ENCODE measurements around the gene WNT3. TPM values are rescaled to one million over a fixed set of nuclear protein-coding genes. Genes with fewer than 3 reads are reported as not detected.

WNT3 gene
- total RNA-seq, 2 experiments from 2014 or later, result not detected

DNA sequence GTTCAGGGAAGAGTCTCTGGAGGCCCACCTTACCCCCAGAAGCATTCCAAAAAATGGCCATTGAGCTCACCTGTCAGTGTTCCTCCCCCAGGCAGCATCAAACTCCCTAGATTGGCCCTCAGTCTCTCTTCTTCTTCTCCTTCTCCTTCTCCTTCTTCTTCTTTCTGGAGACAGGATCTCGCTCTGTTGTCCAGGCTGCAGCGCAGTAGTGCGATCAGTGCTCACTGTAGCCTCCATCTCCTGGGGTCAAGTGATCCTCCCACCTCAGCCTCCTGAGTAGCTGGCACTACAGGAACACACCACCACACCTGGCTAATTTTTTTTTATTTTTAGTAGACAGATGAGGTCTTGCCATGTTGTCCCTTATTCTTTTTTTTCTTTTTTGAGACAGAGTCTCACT, 16.4 kb upstream of the WNT3 start:
- no peak overlapping the region for H3K27ac Mint-ChIP-seq
- H3K4me1 ChIP-seq (ENCODE audit: insufficient read depth, low read length), result no peaks in the 10 kb centered on the region
- no peak overlapping the region for H3K27ac ChIP-seq (ENCODE audit: low read depth in 1 of 2, low read length in 2 of 2)
- POLR2A ChIA-PET, result no interaction called here
- no peaks in the 10 kb centered on the region for H3K36me3 Mint-ChIP-seq (ENCODE audit: low read depth)
- CTCF ChIA-PET, result no interaction called here
- DNase-seq (no peak), ATAC-seq (ENCODE audit: poor library complexity) (no peak)
- no peaks in the 10 kb centered on the region for H3K9me3 ChIP-seq (ENCODE audit: control insufficient read depth in 1 of 2, insufficient read depth in 1 of 2, low read length in 2 of 2)
- no peak overlapping the region for H3K4me3 Mint-ChIP-seq
- H3K27me3 Mint-ChIP-seq, result peaks cover 28% of the 10 kb centered on the region
- intact Hi-C loops (cut with DNase I, micrococcal nuclease), result no loop called here
- H3K9me3 Mint-ChIP-seq, result no peaks in the 10 kb centered on the region
- no peak overlapping the region for H3K4me3 ChIP-seq (ENCODE audit: low read length)
- no peaks in the 10 kb centered on the region for H3K36me3 ChIP-seq (ENCODE audit: insufficient read depth, low read length)
- TF ChIP-seq, protein P1, sequence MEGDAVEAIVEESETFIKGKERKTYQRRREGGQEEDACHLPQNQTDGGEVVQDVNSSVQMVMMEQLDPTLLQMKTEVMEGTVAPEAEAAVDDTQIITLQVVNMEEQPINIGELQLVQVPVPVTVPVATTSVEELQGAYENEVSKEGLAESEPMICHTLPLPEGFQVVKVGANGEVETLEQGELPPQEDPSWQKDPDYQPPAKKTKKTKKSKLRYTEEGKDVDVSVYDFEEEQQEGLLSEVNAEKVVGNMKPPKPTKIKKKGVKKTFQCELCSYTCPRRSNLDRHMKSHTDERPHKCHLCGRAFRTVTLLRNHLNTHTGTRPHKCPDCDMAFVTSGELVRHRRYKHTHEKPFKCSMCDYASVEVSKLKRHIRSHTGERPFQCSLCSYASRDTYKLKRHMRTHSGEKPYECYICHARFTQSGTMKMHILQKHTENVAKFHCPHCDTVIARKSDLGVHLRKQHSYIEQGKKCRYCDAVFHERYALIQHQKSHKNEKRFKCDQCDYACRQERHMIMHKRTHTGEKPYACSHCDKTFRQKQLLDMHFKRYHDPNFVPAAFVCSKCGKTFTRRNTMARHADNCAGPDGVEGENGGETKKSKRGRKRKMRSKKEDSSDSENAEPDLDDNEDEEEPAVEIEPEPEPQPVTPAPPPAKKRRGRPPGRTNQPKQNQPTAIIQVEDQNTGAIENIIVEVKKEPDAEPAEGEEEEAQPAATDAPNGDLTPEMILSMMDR (IDR thresholded peaks at IDR 0.05), result no peak
- peaks cover 2 to 3% of the 10 kb centered on the region in 2 experiments for H3K27me3 ChIP-seq (ENCODE audit: control insufficient read depth in 1 of 2, insufficient read depth in 2 of 2, low read length in 2 of 2)
- H3K4me1 Mint-ChIP-seq (ENCODE audit: low read depth), result peaks cover 5% of the 10 kb centered on the region

DNA sequence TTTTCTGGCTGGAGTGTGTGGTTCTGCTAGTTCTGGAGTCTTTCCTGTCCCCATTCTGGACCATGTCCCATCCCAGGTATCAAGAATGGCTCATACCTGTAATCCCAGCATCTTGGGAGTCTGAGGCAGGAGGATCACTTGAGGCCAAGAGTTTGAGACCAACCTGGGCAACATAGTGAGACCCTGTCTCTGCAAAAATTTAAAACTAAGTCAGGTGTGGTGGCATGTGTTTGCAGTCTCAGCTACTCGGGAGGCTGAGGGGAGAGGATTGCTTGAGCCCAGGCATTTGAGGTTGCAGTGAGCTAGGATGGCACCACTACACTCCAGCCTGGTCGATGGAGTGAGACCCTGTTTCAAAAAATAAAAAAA, 15.3 kb upstream of the WNT3 start:
- TF ChIP-seq, protein P1 (IDR thresholded peaks at IDR 0.05), result no peak
- no peak overlapping the region for H3K27ac Mint-ChIP-seq
- Histone ChIP-seq H3K4me3 (ENCODE audit: low read length) (no peak overlapping the region), H3K4me1 (ENCODE audit: insufficient read depth, low read length) (no peaks in the 10 kb centered on the region), H3K9me3 (ENCODE audit: control insufficient read depth in 1 of 2, insufficient read depth in 1 of 2, low read length in 2 of 2) (no peaks in the 10 kb centered on the region), H3K27ac (ENCODE audit: low read depth in 1 of 2, low read length in 2 of 2) (no peak overlapping the region), H3K27me3 (ENCODE audit: control insufficient read depth in 1 of 2, insufficient read depth in 2 of 2, low read length in 2 of 2) (peaks cover 2 to 3% of the 10 kb centered on the region in 2 experiments), H3K36me3 (ENCODE audit: insufficient read depth, low read length) (no peaks in the 10 kb centered on the region)
- H3K27me3 Mint-ChIP-seq, result peaks cover 26% of the 10 kb centered on the region
- CTCF ChIA-PET, result no interaction called here
- H3K4me3 Mint-ChIP-seq, result no peak overlapping the region
- H3K4me1 Mint-ChIP-seq (ENCODE audit: low read depth), result peaks cover 5% of the 10 kb centered on the region
- POLR2A ChIA-PET, result no interaction called here
- H3K9me3 Mint-ChIP-seq, result no peaks in the 10 kb centered on the region
- ATAC-seq (ENCODE audit: poor library complexity), result no peak
- intact Hi-C loops (cut with DNase I, micrococcal nuclease), result no loop called here
- no peaks in the 10 kb centered on the region for H3K36me3 Mint-ChIP-seq (ENCODE audit: low read depth)
- no peak for DNase-seq

DNA sequence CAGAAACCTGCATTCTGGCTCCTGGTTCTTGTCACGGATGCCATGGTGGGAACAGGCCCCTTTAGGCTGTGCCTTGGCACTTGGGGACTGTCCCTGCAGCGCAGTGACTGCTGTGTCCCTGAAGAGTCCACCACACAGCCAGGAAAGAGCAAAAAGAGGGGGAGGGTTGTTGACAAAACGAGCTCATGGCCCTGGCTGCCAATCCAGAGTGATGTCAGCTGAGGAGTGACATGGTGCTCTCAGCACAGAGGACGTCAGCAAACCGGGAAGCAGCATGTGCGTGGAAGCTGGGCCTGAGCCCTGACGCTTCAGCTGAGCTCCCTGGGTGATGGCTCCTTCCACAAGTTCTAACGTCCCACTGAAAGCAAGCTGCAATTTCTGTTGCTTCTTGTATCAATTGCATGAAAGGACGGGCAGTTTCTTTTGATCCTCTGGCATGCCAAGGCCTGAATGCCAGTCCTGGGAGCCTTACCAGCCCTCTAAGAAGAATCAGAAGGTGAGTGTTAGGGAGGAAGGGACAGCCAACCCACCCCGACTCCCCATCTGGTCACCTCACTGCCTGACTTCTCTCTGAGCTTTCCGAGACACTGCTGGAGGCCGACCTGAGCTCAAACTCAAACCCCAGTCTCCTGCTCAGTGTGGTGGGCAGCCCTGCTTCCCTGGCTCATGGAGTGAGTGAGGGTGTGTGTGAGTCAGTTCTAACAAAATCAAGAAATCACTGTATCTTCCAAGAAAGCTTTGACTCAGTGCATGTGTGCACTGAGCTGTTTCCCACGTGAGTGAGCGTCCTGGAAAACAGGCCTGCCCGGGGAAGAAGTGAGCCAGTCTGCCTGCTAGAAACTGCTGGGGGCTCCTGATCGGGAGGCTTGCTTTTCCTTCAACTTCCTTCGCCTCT, 14.7 kb upstream of the WNT3 start:
- peaks cover 5% of the 10 kb centered on the region for H3K4me1 Mint-ChIP-seq (ENCODE audit: low read depth)
- TF ChIP-seq, protein P1 (IDR thresholded peaks at IDR 0.05), result no peak
- H3K27ac Mint-ChIP-seq, result no peak overlapping the region
- H3K36me3 Mint-ChIP-seq (ENCODE audit: low read depth), result no peaks in the 10 kb centered on the region
- peaks cover 26% of the 10 kb centered on the region for H3K27me3 Mint-ChIP-seq
- H3K4me3 Mint-ChIP-seq, result no peak overlapping the region
- H3K9me3 ChIP-seq (ENCODE audit: control insufficient read depth in 1 of 2, insufficient read depth in 1 of 2, low read length in 2 of 2), result no peaks in the 10 kb centered on the region
- CTCF ChIA-PET, result no interaction called here
- no peaks in the 10 kb centered on the region for H3K9me3 Mint-ChIP-seq
- no peak overlapping the region for H3K4me3 ChIP-seq (ENCODE audit: low read length)
- DNase-seq (no peak), ATAC-seq (ENCODE audit: poor library complexity) (no peak)
- no peaks in the 10 kb centered on the region for H3K36me3 ChIP-seq (ENCODE audit: insufficient read depth, low read length)
- peaks cover 2 to 3% of the 10 kb centered on the region in 2 experiments for H3K27me3 ChIP-seq (ENCODE audit: control insufficient read depth in 1 of 2, insufficient read depth in 2 of 2, low read length in 2 of 2)
- POLR2A ChIA-PET, result no interaction called here
- no peaks in the 10 kb centered on the region for H3K4me1 ChIP-seq (ENCODE audit: insufficient read depth, low read length)
- intact Hi-C loops (cut with DNase I, micrococcal nuclease), result no loop called here
- H3K27ac ChIP-seq (ENCODE audit: low read depth in 1 of 2, low read length in 2 of 2), result no peak overlapping the region
